H9 (cell line): ENCODE measurements around the gene SPZ1. TPM values are rescaled to one million over a fixed set of nuclear protein-coding genes. Genes with fewer than 3 reads are reported as not detected.

ENCODE experiments used
- DNase-seq: peaks from one replicate; pipeline ENCODE4 v3.0.0-alpha.2; 2017
- H2AFZ ChIP-seq: one replicate; pipeline ENCODE4 v1.6.1; 2013; ENCODE audit warnings: mild to moderate bottlenecking, low read length, control low read depth, moderate library complexity
- H2AK5ac ChIP-seq: 2 replicates; pipeline ENCODE4 v1.6.1; 2013; ENCODE audit warnings: low read length, control low read depth, mixed read lengths; ENCODE audit not compliant: insufficient read length
- H2BK120ac ChIP-seq: one replicate; pipeline ENCODE4 v1.6.1; 2013; ENCODE audit warnings: low read depth, mild to moderate bottlenecking, low read length, control low read depth, inconsistent platforms; ENCODE audit not compliant: poor library complexity, severe bottlenecking
- H2BK12ac ChIP-seq: 2 replicates; pipeline ENCODE4 v1.6.1; 2013; ENCODE audit warnings: low read length, control low read depth, mixed read lengths, low read depth; ENCODE audit not compliant: insufficient read length
- H2BK15ac ChIP-seq: 2 replicates; pipeline ENCODE4 v1.6.1; 2013; ENCODE audit warnings: low read depth, low read length, control low read depth
- H2BK20ac ChIP-seq: one replicate; pipeline ENCODE4 v1.6.1; 2013; ENCODE audit warnings: low read depth, mild to moderate bottlenecking, low read length, control low read depth, inconsistent platforms; ENCODE audit not compliant: poor library complexity, severe bottlenecking
- H2BK5ac ChIP-seq: 2 replicates; pipeline ENCODE4 v1.6.1; 2013; ENCODE audit warnings: low read length, control low read depth, mixed read lengths; ENCODE audit not compliant: insufficient read length
- H3K14ac ChIP-seq: 2 replicates; pipeline ENCODE4 v1.6.1; 2013; ENCODE audit warnings: low read length, control low read depth; ENCODE audit not compliant: insufficient read depth
- H3K18ac ChIP-seq: 2 replicates; pipeline ENCODE4 v1.6.1; 2013; ENCODE audit warnings: low read depth, mild to moderate bottlenecking, mixed read lengths, low read length, control low read depth; ENCODE audit not compliant: insufficient read length
- H3K23ac ChIP-seq: 2 replicates; pipeline ENCODE4 v1.6.1; 2013; ENCODE audit warnings: low read length, control low read depth, mixed read lengths, low read depth; ENCODE audit not compliant: insufficient read length
- H3K23me2 ChIP-seq: 2 replicates; pipeline ENCODE4 v1.6.1; 2013; ENCODE audit warnings: low read depth, mild to moderate bottlenecking, mixed read lengths, low read length, control low read depth; ENCODE audit not compliant: insufficient read length, poor library complexity, severe bottlenecking
- H3K27ac ChIP-seq: 2 replicates; pipeline ENCODE4 v1.5.1; 2013; ENCODE audit warnings: low read length, control low read depth, mixed read lengths, low read depth; ENCODE audit not compliant: insufficient read length
- H3K27me3 ChIP-seq: 2 replicates; pipeline ENCODE4 v1.6.1; 2013; ENCODE audit warnings: low read length, control low read depth, inconsistent platforms; ENCODE audit not compliant: insufficient read depth
- H3K4ac ChIP-seq: 2 replicates; pipeline ENCODE4 v1.6.1; 2013; ENCODE audit warnings: low read depth, mild to moderate bottlenecking, control low read depth, inconsistent platforms, low read length, moderate library complexity
- H3K4me1 ChIP-seq: 2 replicates; pipeline ENCODE4 v1.6.1; 2013; ENCODE audit warnings: low read length, control low read depth, inconsistent platforms; ENCODE audit not compliant: insufficient read depth
- H3K4me2 ChIP-seq: 2 replicates; pipeline ENCODE4 v1.6.1; 2013; ENCODE audit warnings: low read length, control low read depth, mixed read lengths; ENCODE audit not compliant: insufficient read length, insufficient read depth
- H3K56ac ChIP-seq: 2 replicates; pipeline ENCODE4 v1.6.1; 2013; ENCODE audit warnings: low read depth, mild to moderate bottlenecking, mixed read lengths, low read length, control low read depth; ENCODE audit not compliant: insufficient read length
- H3K79me1 ChIP-seq: 2 replicates; pipeline ENCODE4 v1.6.1; 2013; ENCODE audit warnings: low read depth, mild to moderate bottlenecking, moderate library complexity, low read length, control low read depth, inconsistent platforms; ENCODE audit not compliant: insufficient read depth, poor library complexity, severe bottlenecking
- H3K79me2 ChIP-seq: 2 replicates; pipeline ENCODE4 v1.6.1; 2013; ENCODE audit warnings: low read length, control low read depth, inconsistent platforms; ENCODE audit not compliant: insufficient read depth
- H3K9ac ChIP-seq: 2 replicates; pipeline ENCODE4 v1.6.1; 2013; ENCODE audit warnings: low read length, control low read depth, mixed read lengths; ENCODE audit not compliant: insufficient read length; ENCODE audit errors: extremely low read depth
- H3K9me3 ChIP-seq: one replicate; pipeline ENCODE4 v1.6.1; 2013; ENCODE audit warnings: low read depth, low read length, inconsistent platforms; ENCODE audit not compliant: control insufficient read depth
- H3T11ph ChIP-seq: one replicate; pipeline ENCODE4 v1.6.1; 2013; ENCODE audit warnings: mild to moderate bottlenecking, low read length, control low read depth, inconsistent platforms
- H4K20me1 ChIP-seq: one replicate; pipeline ENCODE4 v1.6.1; 2013; ENCODE audit not compliant: control insufficient read depth, insufficient read length, insufficient read depth
- H4K5ac ChIP-seq: 2 replicates; pipeline ENCODE4 v1.6.1; 2013; ENCODE audit warnings: low read depth, mild to moderate bottlenecking, mixed read lengths, low read length, control low read depth; ENCODE audit not compliant: insufficient read length
- H4K8ac ChIP-seq: replicated peaks from 2 replicates; pipeline ENCODE4 v1.6.1; 2013; ENCODE audit warnings: low read length, control low read depth, mixed read lengths, low read depth; ENCODE audit not compliant: insufficient read length
- H4K91ac ChIP-seq: 2 replicates; pipeline ENCODE4 v1.6.1; 2013; ENCODE audit warnings: low read depth, mild to moderate bottlenecking, moderate library complexity, mixed read lengths, low read length, control low read depth; ENCODE audit not compliant: insufficient read length
- H3K27ac Mint-ChIP-seq, 3 experiments: 2 replicates in 2 of 3; 3 replicates in 1 of 3; pipeline ENCODE4 v1.8.0; 2020 to 2021; ENCODE audit warnings: mixed read lengths in 3 of 3, mild to moderate bottlenecking in 1 of 3, moderate library complexity in 1 of 3
- H3K27me3 Mint-ChIP-seq: 2 replicates; pipeline ENCODE4 v1.8.0; 2021; ENCODE audit warnings: low read depth, mild to moderate bottlenecking, moderate library complexity, mixed read lengths
- H3K36me3 Mint-ChIP-seq, 3 experiments: 2 replicates in 2 of 3; 3 replicates in 1 of 3; pipeline ENCODE4 v1.8.0; 2020 to 2021; ENCODE audit warnings: low read depth in 3 of 3, mixed read lengths in 3 of 3; ENCODE audit not compliant: insufficient read depth in 1 of 3
- H3K4me1 Mint-ChIP-seq, 2 experiments: 2 replicates each; pipeline ENCODE4 v1.8.0; 2020; ENCODE audit warnings: mixed read lengths in 2 of 2
- H3K4me3 Mint-ChIP-seq, 2 experiments: 2 replicates in 1 of 2; 3 replicates in 1 of 2; pipeline ENCODE4 v1.8.0; 2020 to 2021; ENCODE audit warnings: mild to moderate bottlenecking in 2 of 2, mixed read lengths in 2 of 2, moderate library complexity in 1 of 2
- H3K9me3 Mint-ChIP-seq, 2 experiments: 2 replicates in 1 of 2; 3 replicates in 1 of 2; pipeline ENCODE4 v1.8.0; 2020; ENCODE audit warnings: mild to moderate bottlenecking in 2 of 2, mixed read lengths in 2 of 2, moderate library complexity in 1 of 2
- CTCF ChIP-seq: fragments of 200-600 bp; sonication (generic); conservative IDR thresholded peaks from 3 replicates; pipeline ENCODE4 v1.8.0; 2021; ENCODE audit warnings: antibody characterized with exemption, mild to moderate bottlenecking
- WGBS: extraction: QIAGEN DNeasy Blood & Tissue Kit; methylation state at CpG from one replicate; pipeline ENCODE4 v1.1.7; 2013; ENCODE audit warnings: missing lambda C conversion rate, low lambda C conversion rate, mixed read lengths; ENCODE audit not compliant: insufficient read length; ENCODE audit errors: extremely low coverage; 5-methylcytosine and 5-hydroxymethylcytosine counted together
- total RNA-seq: library from RNA; stranded (reverse); gene quantifications from 2 replicates; pipeline ENCODE4 v1.2.1, GENCODE V29; 2021

SPZ1 gene
- total RNA-seq, 1 experiment from 2014 or later = not detected

GRCh38 chr5:80346055-80346454 lies 26.3 kb downstream of the SPZ1 start:
- WGBS = no CpG with 5 or more reads among the region's 2 CpGs
- H2AFZ ChIP-seq = no peak overlapping the region
- H3K79me1 ChIP-seq = no peaks in the 10 kb centered on the region
- no peaks in the 10 kb centered on the region for H3K23me2 ChIP-seq
- H3K36me3 Mint-ChIP-seq = no peaks in the 10 kb centered on the region
- no peak overlapping the region for H2AK5ac ChIP-seq
- H3K4me3 Mint-ChIP-seq = no peak overlapping the region
- H3K27ac ChIP-seq = no peak overlapping the region
- H3K9ac ChIP-seq = no peak overlapping the region
- H3K27me3 ChIP-seq = no peaks in the 10 kb centered on the region
- no peak overlapping the region for H2BK120ac ChIP-seq
- peaks cover 0 to 4% of the 10 kb centered on the region in 2 experiments; a peak in 1 of 4 replicates for H3K4me1 Mint-ChIP-seq
- no peaks in the 10 kb centered on the region for H3K27me3 Mint-ChIP-seq
- DNase-seq = peak; percentile 63
- no peak overlapping the region for H3K4ac ChIP-seq
- H4K5ac ChIP-seq = no peak overlapping the region
- no peak overlapping the region for H3K4me2 ChIP-seq
- no peak overlapping the region for H4K91ac ChIP-seq
- no peak overlapping the region for H2BK15ac ChIP-seq
- no peak overlapping the region for H2BK12ac ChIP-seq
- H2BK20ac ChIP-seq = no peak overlapping the region
- H3K23ac ChIP-seq = no peak overlapping the region
- peak; percentile 71 for TF ChIP-seq CTCF
- no peaks in the 10 kb centered on the region for H3K4me1 ChIP-seq
- no peak overlapping the region for H2BK5ac ChIP-seq
- H3K56ac ChIP-seq = no peak overlapping the region
- no peaks in the 10 kb centered on the region for H3K9me3 Mint-ChIP-seq
- H3K18ac ChIP-seq = no peak overlapping the region
- H3K9me3 ChIP-seq = no peaks in the 10 kb centered on the region
- H3K79me2 ChIP-seq = no peaks in the 10 kb centered on the region
- no peak overlapping the region for H3T11ph ChIP-seq
- no peaks in the 10 kb centered on the region for H4K20me1 ChIP-seq
- H3K14ac ChIP-seq = no peak overlapping the region
- no peak overlapping the region for H3K27ac Mint-ChIP-seq
- H4K8ac ChIP-seq = no peak overlapping the region
